ENCODE results near the gene PDE11A.

GRCh38 chr2:177638507-177638906 is 434.1 kb downstream of the PDE11A start:
- TF ChIP-seq CTCF (IDR thresholded peaks at IDR 0.05) = no peak
- no peak for TF ChIP-seq POLR2A (IDR thresholded peaks at IDR 0.05)

Data from esophagus squamous epithelium (tissue), 4 donors.